Testis (tissue), 2 donors: ENCODE data around the gene DNAH17.

Source experiments
- CTCF ChIP-seq, 3 experiments: fragments of 450-650 bp in 2 of 3; fragments of 200-600 bp in 1 of 3; sonication (generic) in 1 of 3; IDR thresholded peaks; one replicate each; pipeline ENCODE4 v1.5.1; 2016 to 2019; ENCODE audit warnings: antibody characterized with exemption in 3 of 3, mild to moderate bottlenecking in 2 of 3, moderate library complexity in 1 of 3
- POLR2A ChIP-seq: fragments of 450-650 bp; IDR thresholded peaks from one replicate; pipeline ENCODE4 v1.6.1; 2017; ENCODE audit warnings: antibody characterized with exemption, mild to moderate bottlenecking, moderate library complexity

- TF ChIP-seq CTCF (IDR thresholded peaks at IDR 0.05) = no peak
- TF ChIP-seq POLR2A = no peak
These were observed 115.5 kb downstream of the DNAH17 start for GRCh38 chr17:78461799-78462053.
